ENCODE measurements around the gene PDGFB. TPM values are rescaled to one million over a fixed set of nuclear protein-coding genes. Genes with fewer than 3 reads are reported as not detected.

PDGFB gene
- polyA plus RNA-seq, 1 donor: 7.4 TPM

GRCh38 chr22:39254789-39255298, 10.1 kb upstream of the PDGFB start:
- WGBS (ENCODE audit: insufficient coverage, low lambda C conversion rate): no CpG with 5 or more reads among the region's 15 CpGs

GRCh38 chr22:39254122-39254521, 9.3 kb upstream of the PDGFB start:
- Histone ChIP-seq H3K4me3 (ENCODE audit: low read length) (no peak overlapping the region), H3K27me3 (ENCODE audit: control insufficient read depth, insufficient read depth, low read length) (peaks cover 15% of the 10 kb centered on the region), H3K4me1 (ENCODE audit: control insufficient read depth, insufficient read depth, low read length) (peaks cover 11% of the 10 kb centered on the region), H3K9me3 (ENCODE audit: control insufficient read depth, low read depth, low read length) (no peaks in the 10 kb centered on the region), H3K27ac (ENCODE audit: low read length) (peak overlapping the region; percentile 8), H3K36me3 (ENCODE audit: control insufficient read depth, insufficient read depth, low read length) (no peaks in the 10 kb centered on the region)
- no peak for DNase-seq
- WGBS (ENCODE audit: insufficient coverage, low lambda C conversion rate): no CpG with 5 or more reads among the region's 14 CpGs

More at GRCh38 chr22:39254789-39255298, 10.1 kb upstream of the PDGFB start:
- H3K9me3 ChIP-seq (ENCODE audit: control insufficient read depth, low read depth, low read length): no peaks in the 10 kb centered on the region
- H3K27me3 ChIP-seq (ENCODE audit: control insufficient read depth, insufficient read depth, low read length): peaks cover 15% of the 10 kb centered on the region
- no peak overlapping the region for H3K27ac ChIP-seq (ENCODE audit: low read length)
- DNase-seq: no peak
- H3K4me3 ChIP-seq (ENCODE audit: low read length): no peak overlapping the region
- H3K4me1 ChIP-seq (ENCODE audit: control insufficient read depth, insufficient read depth, low read length): peaks cover 11% of the 10 kb centered on the region
- H3K36me3 ChIP-seq (ENCODE audit: control insufficient read depth, insufficient read depth, low read length): no peaks in the 10 kb centered on the region

- Histone ChIP-seq H3K27me3 (ENCODE audit: control insufficient read depth, insufficient read depth, low read length) (peaks cover 15% of the 10 kb centered on the region), H3K27ac (ENCODE audit: low read length) (peak overlapping the region; percentile 8), H3K9me3 (ENCODE audit: control insufficient read depth, low read depth, low read length) (no peaks in the 10 kb centered on the region), H3K36me3 (ENCODE audit: control insufficient read depth, insufficient read depth, low read length) (no peaks in the 10 kb centered on the region), H3K4me3 (ENCODE audit: low read length) (no peak overlapping the region), H3K4me1 (ENCODE audit: control insufficient read depth, insufficient read depth, low read length) (peaks cover 11% of the 10 kb centered on the region)
- WGBS (ENCODE audit: insufficient coverage, low lambda C conversion rate): no CpG with 5 or more reads among the region's 19 CpGs
- DNase-seq: peak in 1 of 2 donors; percentile 65
These were observed 8.8 kb upstream of the PDGFB start for GRCh38 chr22:39253435-39254070.

- H3K4me1 ChIP-seq (ENCODE audit: control insufficient read depth, insufficient read depth, low read length): peaks cover 11% of the 10 kb centered on the region
- H3K4me3 ChIP-seq (ENCODE audit: low read length): no peak overlapping the region
- DNase-seq: no peak
- peaks cover 15% of the 10 kb centered on the region for H3K27me3 ChIP-seq (ENCODE audit: control insufficient read depth, insufficient read depth, low read length)
- no peaks in the 10 kb centered on the region for H3K36me3 ChIP-seq (ENCODE audit: control insufficient read depth, insufficient read depth, low read length)
- WGBS (ENCODE audit: insufficient coverage, low lambda C conversion rate): 100% methylated on average over 1 of the region's 21 CpGs
- H3K9me3 ChIP-seq (ENCODE audit: control insufficient read depth, low read depth, low read length): no peaks in the 10 kb centered on the region
- H3K27ac ChIP-seq (ENCODE audit: low read length): no peak overlapping the region
These were observed 8.0 kb upstream of the PDGFB start for GRCh38 chr22:39252461-39253434.

GRCh38 chr22:39251762-39252460, 7.1 kb upstream of the PDGFB start:
- Histone ChIP-seq H3K36me3 (ENCODE audit: control insufficient read depth, insufficient read depth, low read length) (no peaks in the 10 kb centered on the region), H3K4me3 (ENCODE audit: low read length) (no peak overlapping the region), H3K27me3 (ENCODE audit: control insufficient read depth, insufficient read depth, low read length) (peaks cover 21% of the 10 kb centered on the region), H3K4me1 (ENCODE audit: control insufficient read depth, insufficient read depth, low read length) (peaks cover 11% of the 10 kb centered on the region), H3K9me3 (ENCODE audit: control insufficient read depth, low read depth, low read length) (no peaks in the 10 kb centered on the region), H3K27ac (ENCODE audit: low read length) (no peak overlapping the region)
- WGBS (ENCODE audit: insufficient coverage, low lambda C conversion rate): no CpG with 5 or more reads among the region's 22 CpGs
- DNase-seq: no peak

GRCh38 chr22:39250838-39251237, 6.1 kb upstream of the PDGFB start:
- Histone ChIP-seq H3K27me3 (ENCODE audit: control insufficient read depth, insufficient read depth, low read length) (peaks cover 32% of the 10 kb centered on the region), H3K9me3 (ENCODE audit: control insufficient read depth, low read depth, low read length) (no peaks in the 10 kb centered on the region), H3K27ac (ENCODE audit: low read length) (no peak overlapping the region), H3K4me1 (ENCODE audit: control insufficient read depth, insufficient read depth, low read length) (peaks cover 11% of the 10 kb centered on the region), H3K36me3 (ENCODE audit: control insufficient read depth, insufficient read depth, low read length) (no peaks in the 10 kb centered on the region), H3K4me3 (ENCODE audit: low read length) (no peak overlapping the region)
- WGBS (ENCODE audit: insufficient coverage, low lambda C conversion rate): no CpG with 5 or more reads among the region's 5 CpGs
- no peak for DNase-seq

- WGBS (ENCODE audit: insufficient coverage, low lambda C conversion rate): no CpG with 5 or more reads among the region's 8 CpGs
These were observed 5.3 kb upstream of the PDGFB start for GRCh38 chr22:39250131-39250530.

GRCh38 chr22:39249086-39249704, 4.4 kb upstream of the PDGFB start:
- H3K36me3 ChIP-seq (ENCODE audit: control insufficient read depth, insufficient read depth, low read length): no peaks in the 10 kb centered on the region
- peaks cover under 1% of the 10 kb centered on the region for H3K9me3 ChIP-seq (ENCODE audit: control insufficient read depth, low read depth, low read length)
- no peak for DNase-seq
- H3K27me3 ChIP-seq (ENCODE audit: control insufficient read depth, insufficient read depth, low read length): peaks cover 47% of the 10 kb centered on the region
- H3K4me3 ChIP-seq (ENCODE audit: low read length): no peak overlapping the region
- WGBS (ENCODE audit: insufficient coverage, low lambda C conversion rate): no CpG with 5 or more reads among the region's 12 CpGs
- H3K4me1 ChIP-seq (ENCODE audit: control insufficient read depth, insufficient read depth, low read length): peaks cover 15% of the 10 kb centered on the region
- H3K27ac ChIP-seq (ENCODE audit: low read length): no peak overlapping the region

More at GRCh38 chr22:39250131-39250530, 5.3 kb upstream of the PDGFB start:
- H3K27ac ChIP-seq (ENCODE audit: low read length): no peak overlapping the region
- no peaks in the 10 kb centered on the region for H3K36me3 ChIP-seq (ENCODE audit: control insufficient read depth, insufficient read depth, low read length)
- no peaks in the 10 kb centered on the region for H3K9me3 ChIP-seq (ENCODE audit: control insufficient read depth, low read depth, low read length)
- H3K4me3 ChIP-seq (ENCODE audit: low read length): no peak overlapping the region
- peaks cover 11% of the 10 kb centered on the region for H3K4me1 ChIP-seq (ENCODE audit: control insufficient read depth, insufficient read depth, low read length)
- no peak for DNase-seq
- peaks cover 39% of the 10 kb centered on the region for H3K27me3 ChIP-seq (ENCODE audit: control insufficient read depth, insufficient read depth, low read length)

GRCh38 chr22:39248254-39248653, 3.5 kb upstream of the PDGFB start:
- peaks cover 51% of the 10 kb centered on the region for H3K27me3 ChIP-seq (ENCODE audit: control insufficient read depth, insufficient read depth, low read length)
- H3K4me3 ChIP-seq (ENCODE audit: low read length): no peak overlapping the region
- DNase-seq: no peak
- H3K9me3 ChIP-seq (ENCODE audit: control insufficient read depth, low read depth, low read length): peaks cover 6% of the 10 kb centered on the region
- H3K27ac ChIP-seq (ENCODE audit: low read length): no peak overlapping the region
- WGBS (ENCODE audit: insufficient coverage, low lambda C conversion rate): 67% methylated on average over 1 of the region's 5 CpGs
- H3K36me3 ChIP-seq (ENCODE audit: control insufficient read depth, insufficient read depth, low read length): no peaks in the 10 kb centered on the region
- peaks cover 13% of the 10 kb centered on the region for H3K4me1 ChIP-seq (ENCODE audit: control insufficient read depth, insufficient read depth, low read length)
